Measurements from ENCODE around the gene SGK1. TPM values are rescaled to one million over a fixed set of nuclear protein-coding genes. Genes with fewer than 3 reads are reported as not detected.

SGK1 gene
- total and polyA plus RNA-seq, 10 of the 15 experiments (the other 5 are each of a cell fraction or from before 2014, with no cell fraction given): 0.62 to 5.1 (median 2.9) TPM

DNA sequence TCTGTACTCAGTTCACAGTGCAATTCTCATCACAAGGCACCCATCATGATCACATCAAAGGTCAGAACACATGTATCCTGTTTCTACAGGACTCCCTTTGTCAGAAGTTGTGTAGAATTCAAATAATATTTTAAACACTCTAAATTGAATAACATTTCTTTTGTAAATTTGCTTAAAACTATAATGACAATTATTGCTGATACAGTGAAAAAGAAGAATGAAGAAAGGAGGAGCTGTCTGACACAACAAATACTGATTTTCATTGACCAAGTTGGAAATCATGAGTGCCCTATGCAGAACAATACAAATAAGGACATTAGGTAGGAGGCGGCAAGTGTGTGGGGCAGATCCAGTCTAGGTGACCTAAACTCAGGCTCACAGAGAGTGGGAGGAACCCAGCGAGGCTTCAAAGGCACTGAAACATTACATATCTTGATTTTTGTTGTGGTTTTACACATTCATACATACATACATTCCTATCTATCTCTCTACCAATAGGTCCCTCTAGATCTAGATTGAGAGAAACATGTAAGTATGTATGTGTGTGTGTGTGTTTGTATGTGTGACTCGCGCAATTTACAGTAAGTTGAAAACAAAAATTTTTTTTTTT is 186.3 kb downstream of the SGK1 start:
- Histone ChIP-seq H3K4me1 (ENCODE audit: control insufficient read depth, insufficient read depth, low read length) (no peaks in the 10 kb centered on the region), H3K4me2 (ENCODE audit: control insufficient read depth, insufficient read depth) (no peak overlapping the region), H3K27me3 (replicated peaks in 1 of 2; ENCODE audit: control insufficient read depth in 2 of 2, insufficient read depth in 2 of 2, low read length in 1 of 2) (no peaks in the 10 kb centered on the region), H3K36me3 (ENCODE audit: control insufficient read depth in 2 of 2, insufficient read depth in 2 of 2, low read length in 1 of 2) (no peaks in the 10 kb centered on the region), H3K79me2 (ENCODE audit: control insufficient read depth, insufficient read depth, low read length) (no peaks in the 10 kb centered on the region), H3K9ac (ENCODE audit: control insufficient read depth, insufficient read depth, low read length) (no peak overlapping the region), H4K20me1 (ENCODE audit: control insufficient read depth, insufficient read depth) (no peaks in the 10 kb centered on the region), H3K4me3 (no peak overlapping the region), H3K9me3 (replicated peaks; ENCODE audit: control insufficient read depth, insufficient read depth, low read length) (no peaks in the 10 kb centered on the region), H2AFZ (ENCODE audit: control insufficient read depth, low read depth, low read length) (no peak overlapping the region), H3K27ac (ENCODE audit: control insufficient read depth, insufficient read depth) (no peak overlapping the region)
- DNase-seq (ENCODE audit: low read depth, low spot score): no peak
- SMC1A ChIA-PET (ENCODE audit: uncharacterized antibody, unreplicated experiment): interaction anchor here (0.6 kb wide), 1 partner anchor 42 kb away, joined by 3 read pairs; no protein-coding TSS in a partner anchor
- no peak for FAIRE-seq
- POLR2A ChIA-PET: interaction anchor here (0.7 kb wide), 1 partner anchor 16 kb away, joined by 7 read pairs; no protein-coding TSS in a partner anchor
- no peak for TF ChIP-seq RAD51 (IDR thresholded peaks at IDR 0.05)
- no peak for TF ChIP-seq IRF4 (IDR thresholded peaks at IDR 0.05; ENCODE audit: low read depth, low read length)
- TF ChIP-seq ETV6 (conservative IDR thresholded peaks at IDR 0.05 in 1 of 2, IDR thresholded peaks at IDR 0.05 in 1 of 2; ENCODE audit: borderline replicate concordance in 1 of 2, low read depth in 1 of 2): no peak
- no peak for TF ChIP-seq RELA (IDR thresholded peaks at IDR 0.05; ENCODE audit: borderline replicate concordance, partially characterized antibody)
- no peak for TF ChIP-seq RAD21 (IDR thresholded peaks at IDR 0.05; ENCODE audit: insufficient read depth, low read depth, low read length)
- TF ChIP-seq IKZF2 (IDR thresholded peaks at IDR 0.05): no peak
- TF ChIP-seq, protein P1, sequence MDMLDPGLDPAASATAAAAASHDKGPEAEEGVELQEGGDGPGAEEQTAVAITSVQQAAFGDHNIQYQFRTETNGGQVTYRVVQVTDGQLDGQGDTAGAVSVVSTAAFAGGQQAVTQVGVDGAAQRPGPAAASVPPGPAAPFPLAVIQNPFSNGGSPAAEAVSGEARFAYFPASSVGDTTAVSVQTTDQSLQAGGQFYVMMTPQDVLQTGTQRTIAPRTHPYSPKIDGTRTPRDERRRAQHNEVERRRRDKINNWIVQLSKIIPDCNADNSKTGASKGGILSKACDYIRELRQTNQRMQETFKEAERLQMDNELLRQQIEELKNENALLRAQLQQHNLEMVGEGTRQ (IDR thresholded peaks at IDR 0.05; ENCODE audit: borderline replicate concordance, low read depth, low read length): no peak
- no peak for TF ChIP-seq MYC (IDR thresholded peaks at IDR 0.05; ENCODE audit: insufficient read depth, insufficient read length, insufficient replicate concordance, low read length, severe bottlenecking)
- TF ChIP-seq, protein P2, sequence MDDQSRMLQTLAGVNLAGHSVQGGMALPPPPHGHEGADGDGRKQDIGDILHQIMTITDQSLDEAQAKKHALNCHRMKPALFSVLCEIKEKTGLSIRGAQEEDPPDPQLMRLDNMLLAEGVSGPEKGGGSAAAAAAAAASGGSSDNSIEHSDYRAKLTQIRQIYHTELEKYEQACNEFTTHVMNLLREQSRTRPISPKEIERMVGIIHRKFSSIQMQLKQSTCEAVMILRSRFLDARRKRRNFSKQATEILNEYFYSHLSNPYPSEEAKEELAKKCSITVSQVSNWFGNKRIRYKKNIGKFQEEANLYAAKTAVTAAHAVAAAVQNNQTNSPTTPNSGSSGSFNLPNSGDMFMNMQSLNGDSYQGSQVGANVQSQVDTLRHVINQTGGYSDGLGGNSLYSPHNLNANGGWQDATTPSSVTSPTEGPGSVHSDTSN (IDR thresholded peaks at IDR 0.05; ENCODE audit: insufficient replicate concordance, low read depth, low read length): no peak
- TF ChIP-seq SMC3 (IDR thresholded peaks at IDR 0.05; ENCODE audit: borderline replicate concordance, low read length): no peak
- no peak for TF ChIP-seq JUND (IDR thresholded peaks at IDR 0.05; ENCODE audit: low read depth, low read length)
- no peak for TF ChIP-seq POLR2AphosphoS2 (IDR thresholded peaks at IDR 0.05; ENCODE audit: low read depth, low read length)
- in situ Hi-C loops (cut with MboI) (no loop called here), intact Hi-C loops (cut with micrococcal nuclease; ENCODE audit: unreplicated experiment) (no loop called here)
- RAD21 ChIA-PET (ENCODE audit: unreplicated experiment): interaction anchor here (0.5 kb wide), 1 partner anchor 149 kb away, joined by 3 read pairs; no protein-coding TSS in a partner anchor
- 73% methylated on average over 4 of the region's 4 CpGs for WGBS (ENCODE audit: insufficient coverage, insufficient replicate concordance, low lambda C conversion rate, missing lambda C conversion rate)
- ATAC-seq: no peak
- CTCF ChIA-PET: interaction anchor here (1.1 kb wide), 1 partner anchor 789 kb away, joined by 3 read pairs; no protein-coding TSS in a partner anchor
- BruUV-seq (replicated peaks): no TSS peak
